SIG-M5 (cell line): ENCODE data around the gene NOTCH2NLA.
"Not testable (repeated sequence)": the region's sequence is repeated elsewhere in the genome, so short reads cannot be mapped to it uniquely, and the experiment has no call there.

Experiments used
- DNase-seq: peaks from one replicate; lab custom pipeline; 2025; lab: John Stamatoyannopoulos, UW

The NOTCH2NLA gene

DNA sequence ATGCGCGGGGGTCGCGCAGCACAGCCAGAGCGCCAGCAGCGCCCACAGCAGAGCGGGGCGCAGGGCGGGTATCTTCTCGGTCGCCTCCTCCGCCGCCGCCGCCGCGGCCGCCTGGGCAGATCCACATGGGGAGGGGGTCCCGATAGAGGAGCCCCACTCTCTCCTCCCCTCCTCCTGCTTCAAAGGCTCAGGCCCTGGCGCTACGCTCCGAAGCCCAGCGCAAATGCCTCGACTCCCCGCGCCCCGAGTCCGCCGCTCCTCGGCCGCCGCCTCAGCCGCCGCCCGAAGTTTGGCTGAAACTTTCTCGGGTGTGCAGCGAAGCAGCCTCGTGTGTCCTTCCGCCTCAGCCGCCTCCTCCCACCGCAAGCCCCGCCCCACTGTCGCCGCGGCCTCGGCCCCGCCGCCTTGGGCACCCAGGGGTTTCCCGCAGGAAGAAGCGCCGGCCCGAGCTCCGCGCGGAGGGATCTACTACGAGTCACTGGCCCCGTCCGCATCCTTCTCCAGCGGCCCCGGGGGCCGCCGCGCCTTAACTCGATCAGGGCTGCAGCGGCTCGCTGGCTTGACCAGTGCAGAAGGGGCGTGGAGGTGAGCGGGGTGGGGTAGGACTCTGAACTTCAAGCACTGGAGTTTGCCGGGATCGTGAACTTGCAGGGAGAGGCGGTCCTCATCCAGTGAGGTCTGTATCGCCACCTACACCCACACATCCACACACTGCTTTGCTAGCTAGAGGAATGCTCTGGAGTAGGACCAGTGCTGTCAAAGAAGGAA, at the start of gene NOTCH2NLA:
Gene NOTCH2NLA, minus strand, starts transcription at position 312 of the 768 bp plus-strand sequence. CDS start 39,684 bp downstream, outside the sequence.
- not testable (repeated sequence) for DNase-seq

DNA sequence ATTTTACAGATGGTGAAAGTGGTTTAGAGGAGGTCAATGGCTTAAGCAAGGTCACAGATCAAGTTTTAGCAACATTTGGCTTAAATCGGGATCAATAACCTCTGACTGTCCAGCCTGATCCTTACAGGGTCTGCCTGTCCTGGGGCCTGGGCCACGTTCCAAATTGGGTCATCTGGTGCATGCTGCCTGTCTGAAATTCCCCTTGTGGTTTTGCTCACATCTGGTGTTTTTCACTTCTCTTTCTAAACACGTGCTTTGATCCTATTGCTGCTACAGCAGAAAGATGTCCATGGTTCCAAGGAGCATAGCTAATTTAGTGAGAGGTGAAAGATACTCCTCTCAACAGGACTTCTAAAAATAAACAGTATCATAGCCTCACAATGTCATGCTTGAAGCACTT, 49.5 kb upstream of the NOTCH2NLA start:
- DNase-seq = not testable (repeated sequence)

DNA sequence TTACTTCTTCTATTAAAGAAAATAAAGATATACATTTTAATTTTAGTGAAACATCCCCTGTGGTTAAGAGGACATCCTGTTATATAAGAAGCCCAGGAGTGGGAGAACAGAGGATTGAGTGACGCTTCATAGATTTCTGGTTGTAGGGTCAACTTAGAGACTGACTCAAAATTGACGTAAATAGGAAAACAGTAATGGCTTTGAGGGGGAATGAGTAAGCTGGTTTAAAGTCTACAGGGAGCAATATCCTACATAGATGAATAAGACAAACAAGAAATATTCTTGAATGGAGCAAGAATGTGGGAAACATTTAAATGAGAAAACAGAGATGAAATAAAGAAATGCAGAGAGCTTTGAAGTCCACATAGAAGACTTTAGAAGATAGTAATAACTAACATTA, 48.3 kb upstream of the NOTCH2NLA start:
- not testable (repeated sequence) for DNase-seq

DNA sequence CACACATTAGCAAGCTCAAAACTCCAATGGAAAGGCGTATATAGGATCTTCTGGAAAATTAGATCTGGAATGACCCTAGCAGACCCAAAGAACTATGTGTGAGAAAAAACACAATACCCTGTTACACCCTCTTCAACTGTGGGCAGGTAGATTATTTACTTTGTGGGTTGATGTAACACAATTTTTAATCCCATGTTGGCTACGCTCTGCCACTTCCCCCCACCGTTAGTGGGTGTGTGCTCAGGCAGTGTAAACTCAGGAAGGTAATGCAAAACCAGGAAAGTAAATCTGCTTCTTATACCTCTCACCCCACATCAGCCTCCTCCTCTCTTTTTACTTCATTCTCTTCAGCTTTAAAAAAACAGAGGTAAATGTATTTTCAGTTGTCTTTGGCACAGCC, 45.3 kb upstream of the NOTCH2NLA start:
- DNase-seq = not testable (repeated sequence)

DNA sequence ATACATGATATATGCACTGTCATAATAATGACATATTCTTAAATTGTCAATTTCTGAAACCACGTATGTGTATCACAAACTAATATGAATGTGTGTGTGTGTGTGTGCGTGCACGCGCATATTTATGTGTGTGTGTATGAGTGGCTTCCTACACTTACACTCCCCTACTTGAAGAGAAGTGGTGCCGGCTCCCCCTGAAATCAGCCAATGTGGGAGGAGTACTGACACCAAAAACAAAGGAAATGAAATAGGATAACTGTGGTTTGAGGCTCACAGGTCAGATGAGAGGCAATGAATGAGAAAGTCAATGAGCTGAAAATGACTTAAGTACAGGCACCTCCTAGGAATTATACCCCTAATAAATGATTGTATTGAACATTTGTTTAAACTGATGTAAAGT, 44.4 kb upstream of the NOTCH2NLA start:
- not testable (repeated sequence) for DNase-seq

DNA sequence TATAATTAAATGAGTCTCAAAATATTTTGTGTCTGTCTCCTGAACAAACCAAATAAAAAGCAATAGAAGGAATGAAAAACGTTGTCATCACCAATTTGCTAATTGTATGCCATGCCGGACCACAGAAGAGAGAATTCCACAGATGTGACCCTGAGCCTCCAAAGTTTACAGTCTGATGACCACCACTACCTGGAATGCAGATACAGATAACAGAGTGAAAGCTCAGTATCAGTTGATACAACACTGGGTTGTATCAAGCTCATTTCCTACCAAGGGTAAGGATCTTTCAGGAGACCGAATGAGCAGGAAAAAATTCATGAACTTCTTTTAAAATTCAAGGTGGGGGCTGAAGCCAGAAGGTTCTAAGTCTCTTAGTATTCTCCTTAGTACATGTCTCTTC, 43.9 kb upstream of the NOTCH2NLA start:
- DNase-seq = not testable (repeated sequence)

DNA sequence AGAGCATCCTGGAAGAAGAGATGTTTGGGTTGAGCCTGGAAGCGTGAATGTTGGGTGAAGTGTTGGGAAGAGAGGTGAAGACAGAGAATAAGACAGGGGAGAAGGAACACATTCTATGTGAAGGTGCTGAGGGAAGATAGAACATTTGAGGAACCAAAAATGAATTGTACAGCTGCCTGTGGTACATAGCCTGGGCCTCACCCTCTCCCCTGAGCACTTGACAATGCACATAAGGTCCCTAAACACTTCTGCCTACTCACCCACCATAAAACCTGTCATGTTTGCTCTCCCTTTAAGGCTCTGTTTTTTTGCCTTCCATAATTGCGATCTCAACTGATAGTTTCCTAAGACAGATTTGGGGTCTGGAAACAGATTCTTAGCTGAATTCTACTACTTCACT, 43.2 kb upstream of the NOTCH2NLA start:
- DNase-seq = not testable (repeated sequence)

DNA sequence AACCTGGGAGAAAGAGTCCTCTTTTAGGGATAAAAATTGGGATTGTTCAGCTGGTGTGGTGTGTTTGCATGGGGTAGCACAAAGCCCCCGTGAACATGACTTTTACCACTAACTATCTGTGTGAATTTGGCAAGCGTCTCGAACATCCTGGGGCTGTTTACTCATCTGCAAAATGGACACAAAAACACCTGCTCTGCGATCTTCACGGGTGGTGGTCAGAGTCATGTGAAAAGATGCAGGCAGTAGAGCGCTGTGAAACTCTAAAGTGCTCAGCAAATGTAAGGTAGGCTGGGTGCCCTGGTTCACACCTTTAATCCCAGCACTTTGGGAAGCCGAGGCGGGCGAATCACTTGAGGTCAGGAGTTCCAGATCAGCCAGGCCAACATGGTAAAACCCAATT, 41.3 kb upstream of the NOTCH2NLA start:
- DNase-seq = not testable (repeated sequence)

DNA sequence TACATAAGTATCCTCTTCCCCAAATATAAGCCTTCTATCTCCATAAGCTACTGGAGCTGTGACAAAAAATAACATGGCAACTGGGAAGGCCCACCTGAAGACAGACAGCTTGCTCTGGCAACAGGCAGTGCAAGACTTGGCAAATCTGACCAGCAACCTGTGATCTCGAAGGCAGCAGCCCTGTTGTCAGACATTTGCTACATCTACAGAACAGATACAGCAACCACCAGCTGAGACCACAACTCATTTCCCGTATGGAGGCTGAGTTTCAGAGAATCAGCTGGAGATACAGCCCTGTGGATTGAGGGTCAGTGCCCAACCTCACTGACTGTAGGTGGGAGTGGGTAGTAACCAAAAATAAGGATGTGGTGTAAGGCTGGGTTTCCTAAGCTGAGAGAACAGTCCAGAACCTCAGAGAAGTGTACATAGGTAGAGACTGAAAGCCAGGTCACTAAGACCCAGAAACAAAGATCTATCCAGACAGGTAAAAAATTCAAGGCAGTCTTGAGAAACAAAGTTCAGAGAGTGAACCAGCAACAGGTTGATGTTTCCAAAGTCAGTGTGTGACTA, 37.4 kb upstream of the NOTCH2NLA start:
- DNase-seq = not testable (repeated sequence)

DNA sequence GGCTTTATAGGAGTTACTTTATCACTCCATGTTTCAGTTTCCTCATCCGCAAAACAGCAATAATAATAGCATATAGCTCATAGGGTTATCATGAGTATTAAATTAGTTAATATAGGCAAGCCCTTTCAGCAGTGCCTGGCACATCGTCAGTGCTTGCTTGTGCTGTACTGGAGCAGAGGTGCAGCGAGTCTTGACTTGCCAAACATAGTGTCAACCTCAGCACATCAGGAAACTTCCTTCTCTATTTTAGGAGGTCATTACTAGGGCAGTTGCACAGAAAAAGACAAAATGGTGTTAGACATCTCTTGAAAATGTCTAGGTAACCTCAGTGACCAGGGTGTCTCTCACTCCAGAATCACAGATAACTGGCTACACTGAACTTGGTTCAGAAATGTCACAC, 35.9 kb upstream of the NOTCH2NLA start:
- DNase-seq = not testable (repeated sequence)

DNA sequence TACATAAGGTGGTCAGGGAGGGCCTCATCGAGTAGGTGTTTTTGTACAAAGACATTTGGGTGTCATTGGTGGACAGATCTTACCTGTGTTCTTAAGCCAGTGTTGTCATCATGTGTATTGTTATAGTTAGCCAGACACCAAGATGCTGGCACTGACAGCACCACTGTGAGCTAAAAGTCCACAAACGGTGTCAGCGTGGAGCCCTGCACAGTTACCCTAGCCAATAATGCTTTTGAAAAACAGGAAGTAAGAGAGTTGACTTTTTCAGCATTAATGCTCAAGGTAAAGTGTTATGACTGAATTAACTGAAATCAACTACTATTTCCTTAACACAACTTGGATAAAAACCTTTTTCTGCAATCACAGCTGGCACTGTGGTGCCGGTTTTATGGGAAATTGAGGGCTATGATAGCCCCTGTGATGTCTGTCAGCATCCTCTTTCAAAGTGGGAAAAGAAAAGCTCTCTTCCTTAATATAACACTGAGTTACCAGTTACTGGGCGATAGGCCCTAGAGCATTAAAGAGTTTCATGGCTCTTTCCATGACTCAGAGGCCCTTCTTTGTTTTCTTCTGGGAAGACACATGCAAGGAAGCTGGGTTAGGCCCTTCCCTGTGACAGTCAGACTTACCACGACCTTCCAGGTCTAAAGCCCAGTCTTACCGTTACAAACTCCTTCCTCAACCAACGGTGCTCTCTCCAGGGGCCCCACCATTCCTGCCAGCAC, 31.3 kb upstream of the NOTCH2NLA start:
- DNase-seq = not testable (repeated sequence)

DNA sequence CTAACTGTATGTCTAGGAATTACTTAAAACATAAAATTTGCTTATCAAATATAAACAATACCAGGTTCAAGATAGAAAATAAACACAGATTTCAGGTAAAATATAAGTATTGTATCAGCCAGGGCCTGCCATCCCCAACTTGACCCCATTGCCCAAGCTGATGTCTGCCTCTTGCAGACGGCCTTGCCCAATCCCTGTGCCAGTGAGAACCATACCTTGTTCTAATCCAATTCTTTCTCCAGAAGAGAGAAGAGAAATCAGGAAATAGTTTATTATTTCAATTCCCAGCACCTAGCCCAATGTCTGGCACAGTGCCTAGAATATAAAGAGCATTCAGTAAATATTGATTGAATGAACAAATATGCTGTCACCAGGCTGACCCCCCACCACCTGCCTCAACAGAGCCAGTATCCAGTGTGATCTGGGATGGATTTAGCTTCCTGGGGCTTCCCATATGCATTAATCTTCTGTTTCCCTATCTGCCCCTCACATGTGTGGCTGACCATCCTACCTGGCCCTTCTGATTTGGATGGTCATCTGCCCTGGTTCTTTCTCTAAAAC, 29.3 kb upstream of the NOTCH2NLA start:
- DNase-seq = not testable (repeated sequence)

DNA sequence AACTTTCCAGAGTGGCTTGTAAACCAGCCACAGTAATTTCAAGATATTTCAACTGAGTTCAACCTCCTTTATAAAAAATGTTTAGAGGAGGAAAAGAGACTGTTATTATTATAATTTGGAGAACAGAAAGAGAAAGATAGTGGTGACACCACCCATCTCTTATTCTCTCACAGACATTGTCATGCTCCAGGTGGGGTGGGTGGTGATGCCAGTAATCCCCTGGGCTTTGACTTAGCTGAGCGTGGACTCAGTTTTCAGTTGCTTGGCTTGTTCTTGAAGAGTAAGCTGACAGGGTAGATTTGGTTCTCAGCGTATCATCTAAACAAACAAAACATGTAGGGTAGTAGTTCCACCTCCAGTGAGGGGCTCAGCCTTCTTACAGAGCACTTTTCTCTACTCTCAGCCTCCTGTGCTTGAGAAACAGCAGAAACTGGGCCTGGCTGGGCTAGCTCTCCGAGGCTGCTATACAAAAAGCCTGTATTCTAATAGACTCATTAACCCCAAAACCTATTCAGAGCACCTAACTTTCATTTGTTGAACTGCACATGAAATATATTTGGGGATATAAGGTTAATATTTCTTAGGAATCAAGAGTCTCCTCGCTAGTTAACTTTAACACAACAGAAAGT, 25.9 kb upstream of the NOTCH2NLA start:
- not testable (repeated sequence) for DNase-seq

DNA sequence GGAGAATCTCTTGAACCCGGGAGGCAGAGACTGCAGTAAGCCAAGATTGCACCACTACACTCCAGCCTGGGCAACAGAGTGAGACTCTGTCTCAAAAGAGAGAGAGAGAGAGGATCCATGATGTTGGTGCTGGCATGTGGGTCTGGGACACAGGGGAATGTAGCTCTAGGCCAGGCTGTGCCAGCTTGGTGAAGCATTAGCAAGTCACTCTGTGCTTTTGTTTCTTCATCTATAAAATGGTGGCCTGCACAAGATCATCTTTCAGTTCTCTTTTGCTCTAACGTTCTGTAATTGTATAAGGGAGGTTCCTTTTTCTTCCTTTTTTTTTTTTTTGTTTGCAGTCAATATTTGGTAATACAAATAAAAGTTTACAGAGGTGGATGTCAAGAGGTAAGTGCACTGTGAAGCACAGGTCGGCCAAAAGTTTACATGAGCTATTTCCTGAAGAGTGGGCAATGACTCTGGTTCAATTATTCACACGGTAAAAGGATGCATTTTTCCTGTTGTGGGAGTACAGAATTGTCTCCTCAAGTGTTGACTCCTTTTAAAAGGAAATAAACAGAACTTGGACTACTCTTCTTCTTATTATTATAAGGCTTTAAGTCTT, 24.5 kb upstream of the NOTCH2NLA start:
- DNase-seq = not testable (repeated sequence)

DNA sequence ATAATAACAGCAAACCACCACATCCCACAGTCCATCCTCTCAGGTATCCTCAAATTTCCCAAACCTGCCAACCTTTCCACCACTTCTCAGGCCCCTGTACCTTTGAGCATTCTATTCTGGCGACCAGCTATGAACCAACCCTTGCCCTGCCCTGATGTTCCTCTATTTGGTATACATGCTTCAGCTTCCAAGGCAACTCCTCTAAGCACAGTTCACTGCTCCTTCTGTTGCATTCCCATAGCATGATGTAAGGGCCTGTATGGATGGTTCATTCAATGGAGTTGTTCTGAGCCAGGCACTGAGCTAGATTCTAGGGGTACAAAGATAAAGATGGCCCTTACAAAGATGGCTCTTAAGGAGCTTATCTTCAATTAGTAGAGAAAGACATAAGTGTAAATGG, 22.7 kb upstream of the NOTCH2NLA start:
- DNase-seq = not testable (repeated sequence)

DNA sequence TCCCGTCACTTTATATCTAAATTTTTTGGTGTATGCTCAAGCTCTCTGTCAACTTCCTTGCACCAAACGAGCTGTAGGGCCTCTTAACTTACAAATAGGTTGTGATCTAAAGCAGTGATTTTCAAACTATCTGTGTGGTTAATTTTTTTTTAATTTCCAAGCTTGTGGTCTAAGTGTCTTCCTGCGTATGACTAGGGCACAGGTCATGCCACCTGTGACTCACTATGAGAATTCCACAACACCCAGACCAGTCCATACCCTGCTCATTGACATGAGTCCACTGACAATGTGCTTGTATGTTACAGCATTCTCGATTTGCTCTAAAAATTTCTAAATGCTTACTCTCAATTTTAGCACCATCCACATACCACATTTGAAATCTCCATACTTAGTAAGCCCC, 19.8 kb upstream of the NOTCH2NLA start:
- DNase-seq = not testable (repeated sequence)

DNA sequence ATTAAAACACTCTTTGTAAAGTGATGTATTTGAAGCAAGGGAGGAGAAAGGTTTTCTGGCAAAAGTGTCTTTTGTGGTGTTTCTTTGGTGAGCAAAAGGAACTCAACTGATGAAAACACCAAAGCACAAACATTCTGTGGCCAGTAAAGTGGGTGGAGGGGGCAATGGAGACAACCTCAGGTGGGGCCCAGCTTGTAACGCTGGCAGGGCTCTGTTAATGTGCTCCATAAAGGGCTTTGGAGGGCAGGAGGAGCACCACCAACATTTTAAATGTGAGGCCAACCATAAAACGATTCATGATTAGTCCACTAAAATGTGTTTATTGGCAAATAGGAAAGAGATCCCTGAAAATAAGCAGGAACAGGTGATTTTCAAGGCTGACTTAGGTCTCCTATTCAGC, 7.8 kb upstream of the NOTCH2NLA start:
- not testable (repeated sequence) for DNase-seq

DNA sequence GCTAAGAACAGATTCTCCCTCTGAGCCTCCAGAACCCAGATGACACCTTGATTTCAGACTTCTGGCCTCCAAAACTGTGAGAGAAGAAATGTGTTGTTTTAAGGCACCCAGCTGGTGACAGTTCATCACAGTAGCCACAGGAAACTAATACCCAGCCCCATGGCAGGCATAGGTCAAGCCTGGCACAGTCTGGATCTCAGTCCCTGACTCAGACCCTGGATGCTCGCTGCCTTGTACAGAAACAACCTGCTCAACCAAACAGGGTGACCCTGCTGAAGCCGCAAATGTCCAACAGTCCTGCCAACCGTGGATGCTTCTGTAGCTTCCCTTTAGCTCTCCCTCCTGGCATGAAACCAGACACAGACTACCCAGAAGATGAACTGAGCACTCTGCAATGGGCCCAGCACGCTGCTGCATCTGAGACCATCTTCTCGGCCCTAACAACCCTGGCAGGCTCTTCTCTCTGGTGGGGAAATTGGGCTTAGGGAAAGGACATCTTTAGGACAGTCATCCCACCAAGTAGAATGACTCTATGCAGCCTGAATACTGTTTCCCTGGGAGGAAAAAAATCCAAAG, 7.3 kb upstream of the NOTCH2NLA start:
- DNase-seq = not testable (repeated sequence)

DNA sequence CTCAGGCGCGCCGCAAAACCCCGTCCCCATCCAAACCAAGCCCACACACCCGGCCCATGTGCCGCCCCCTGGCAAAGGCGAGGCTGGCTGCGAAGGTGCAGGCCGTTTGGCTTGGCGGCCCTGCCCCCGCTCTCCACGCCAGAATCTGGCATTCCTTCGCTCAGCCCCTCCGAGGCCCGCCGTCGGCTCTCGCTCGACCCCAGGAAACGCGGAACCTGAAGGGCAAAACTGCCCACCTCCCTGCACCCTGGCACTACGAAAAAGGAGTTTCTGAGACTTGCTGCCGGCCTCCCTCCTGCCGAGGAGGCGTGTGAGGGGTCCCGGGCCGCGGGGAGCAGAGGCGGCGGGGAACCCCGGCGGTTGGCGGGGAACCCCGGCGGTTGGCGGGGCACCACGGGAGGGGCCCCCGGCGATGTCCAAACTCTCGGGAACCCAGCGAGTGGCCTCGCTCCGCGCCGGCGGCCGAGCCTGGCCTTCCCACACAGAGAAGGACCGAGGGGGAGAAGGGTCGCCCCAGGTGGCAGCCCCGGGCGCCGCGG, 608 bp downstream of the NOTCH2NLA start:
- DNase-seq = not testable (repeated sequence)

DNA sequence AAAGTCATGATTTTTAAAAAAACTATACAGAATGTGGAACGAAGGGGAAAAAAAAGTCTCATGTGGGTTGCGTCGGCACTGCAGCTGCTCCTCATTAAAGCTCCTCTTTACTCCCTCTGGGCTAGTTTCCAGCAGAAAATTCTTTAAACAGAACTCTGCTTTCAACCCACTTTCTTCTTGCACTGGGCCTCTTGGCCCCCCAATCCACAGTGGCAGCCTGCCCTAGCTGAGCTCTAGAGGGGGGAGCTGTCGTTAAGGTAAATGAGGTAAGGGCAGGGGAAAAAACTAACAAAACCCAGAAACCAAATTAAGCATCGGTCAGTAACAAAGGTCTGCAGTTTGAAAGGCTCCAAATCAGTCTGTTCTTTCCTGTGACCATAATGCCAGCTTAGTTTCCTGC, 54.3 kb downstream of the NOTCH2NLA start:
- not testable (repeated sequence) for DNase-seq

DNA sequence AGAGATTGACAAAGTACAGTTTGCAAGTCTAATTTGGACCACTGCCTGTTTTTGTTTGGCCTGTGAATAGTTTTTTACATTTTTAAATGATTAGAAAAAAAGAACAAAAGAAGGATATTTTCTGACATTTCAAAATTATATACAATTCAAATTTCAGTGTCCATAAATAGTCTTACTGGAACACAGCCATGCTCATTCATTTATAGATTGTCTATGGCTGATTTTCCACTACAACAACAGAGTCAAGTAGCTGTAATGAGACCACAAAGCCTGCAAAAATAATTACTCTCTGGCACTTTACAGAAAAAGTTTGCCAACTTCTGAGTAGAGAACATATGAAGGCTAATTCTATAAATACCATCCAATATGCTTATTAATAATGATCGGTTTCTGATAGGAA, 61.1 kb downstream of the NOTCH2NLA start:
- not testable (repeated sequence) for DNase-seq
